Fibroblast of lung (primary cell): ENCODE data around the gene ASIC2. TPM values are rescaled to one million over a fixed set of nuclear protein-coding genes. Genes with fewer than 3 reads are reported as not detected.

Experiments used
- DNase-seq, 2 donors: peaks; one replicate each; pipeline versions ENCODE4 v3.0.0 to v3.0.0-alpha.2; 2010; ENCODE audit warnings: low read depth in 2 of 2
- H2AFZ ChIP-seq: 2 replicates; pipeline ENCODE4 v1.5.1; 2012; ENCODE audit warnings: low read length, control low read depth, inconsistent platforms
- H3K27ac ChIP-seq: 2 replicates; pipeline ENCODE4 v1.5.1; 2011; ENCODE audit warnings: low read length, control low read depth; ENCODE audit not compliant: insufficient read depth
- H3K27me3 ChIP-seq: 2 replicates; pipeline ENCODE4 v1.5.1; 2011; ENCODE audit warnings: mild to moderate bottlenecking, low read length; ENCODE audit not compliant: control insufficient read depth, insufficient read depth
- H3K36me3 ChIP-seq: 2 replicates; pipeline ENCODE4 v1.5.1; 2011; ENCODE audit warnings: low read length; ENCODE audit not compliant: control insufficient read depth, insufficient read depth
- H3K4me1 ChIP-seq: 2 replicates; pipeline ENCODE4 v1.5.1; 2011; ENCODE audit warnings: low read length; ENCODE audit not compliant: control insufficient read depth, insufficient read depth; ENCODE audit errors: extremely low read depth
- H3K4me2 ChIP-seq: 2 replicates; pipeline ENCODE4 v1.5.1; 2011; ENCODE audit warnings: low read length, control low read depth; ENCODE audit not compliant: insufficient read depth; ENCODE audit errors: extremely low read depth
- H3K4me3 ChIP-seq, 4 experiments: fragments of 200-600 bp in 1 of 4; sonication (generic) in 1 of 4; replicated peaks in 1 of 4; 2 replicates each; pipeline ENCODE4 v1.5.1; 2011 to 2016; ENCODE audit warnings: low read length in 4 of 4, low read depth in 3 of 4, mild to moderate bottlenecking in 3 of 4, control low read depth in 2 of 4, inconsistent platforms in 1 of 4, mixed read lengths in 1 of 4; ENCODE audit not compliant: insufficient read depth in 1 of 4; ENCODE audit errors: control extremely low read depth in 1 of 4
- H3K79me2 ChIP-seq: 2 replicates; pipeline ENCODE4 v1.5.1; 2012; ENCODE audit warnings: mild to moderate bottlenecking, low read length, inconsistent platforms; ENCODE audit not compliant: control insufficient read depth, insufficient read depth
- H3K9ac ChIP-seq: 2 replicates; pipeline ENCODE4 v1.5.1; 2011; ENCODE audit warnings: mild to moderate bottlenecking, low read length, control low read depth; ENCODE audit not compliant: insufficient read depth
- H3K9me3 ChIP-seq: 2 replicates; pipeline ENCODE4 v1.5.1; 2012; ENCODE audit warnings: low read depth, low read length; ENCODE audit not compliant: control insufficient read depth, insufficient read depth
- H4K20me1 ChIP-seq: 2 replicates; pipeline ENCODE4 v1.5.1; 2011; ENCODE audit warnings: low read length; ENCODE audit not compliant: control insufficient read depth, insufficient read depth; ENCODE audit errors: extremely low read depth
- EZH2 ChIP-seq: IDR thresholded peaks from 2 replicates; pipeline ENCODE4 v1.5.1; 2012; ENCODE audit warnings: low read length, control low read depth, mild to moderate bottlenecking; ENCODE audit errors: missing control alignments
- polyA plus RNA-seq, 2 donors: library from polyadenylated mRNA; depleted of rRNA in 1 of 2; stranded (reverse) in 1 of 2; unstranded in 1 of 2; fragments of >200 nt; gene quantifications; 2 replicates each; pipeline ENCODE4 v1.2.1, GENCODE V29; 2011 to 2012; ENCODE audit warnings: missing spikeins in 1 of 2
- total RNA-seq: library from RNA; depleted of rRNA; stranded (reverse); fragments of >200 nt; gene quantifications from 2 replicates; pipeline ENCODE4 v1.2.1, GENCODE V29; 2014
- TF ChIP-seq, protein P1 (sequence below), 2 donors: IDR thresholded peaks in 1 of 2; conservative IDR thresholded peaks in 1 of 2; 1 replicate in 1 of 2; 2 replicates in 1 of 2; pipeline ENCODE4 v1.5.1; 2011 to 2012; ENCODE audit warnings: low read length in 2 of 2, control low read depth in 1 of 2, inconsistent platforms in 1 of 2, low read depth in 1 of 2, mild to moderate bottlenecking in 1 of 2

The ASIC2 gene
- total and polyA plus RNA-seq, 2 donors (not counting 1 experiment from before 2014, with no cell fraction given): 0.08 to 0.50 TPM

GRCh38 chr17:33151565-33151964 lies 141.5 kb downstream of the ASIC2 start:
- Histone ChIP-seq H3K4me3 (no peak overlapping the region), H4K20me1 (no peaks in the 10 kb centered on the region), H3K9ac (no peak overlapping the region), H3K36me3 (no peaks in the 10 kb centered on the region), H3K9me3 (no peaks in the 10 kb centered on the region), H3K27ac (no peak overlapping the region), H3K4me2 (no peak overlapping the region), H3K79me2 (no peaks in the 10 kb centered on the region), H2AFZ (no peak overlapping the region), H3K4me1 (no peaks in the 10 kb centered on the region), H3K27me3 (no peaks in the 10 kb centered on the region)
- no peak for TF ChIP-seq EZH2
- TF ChIP-seq, protein P1, sequence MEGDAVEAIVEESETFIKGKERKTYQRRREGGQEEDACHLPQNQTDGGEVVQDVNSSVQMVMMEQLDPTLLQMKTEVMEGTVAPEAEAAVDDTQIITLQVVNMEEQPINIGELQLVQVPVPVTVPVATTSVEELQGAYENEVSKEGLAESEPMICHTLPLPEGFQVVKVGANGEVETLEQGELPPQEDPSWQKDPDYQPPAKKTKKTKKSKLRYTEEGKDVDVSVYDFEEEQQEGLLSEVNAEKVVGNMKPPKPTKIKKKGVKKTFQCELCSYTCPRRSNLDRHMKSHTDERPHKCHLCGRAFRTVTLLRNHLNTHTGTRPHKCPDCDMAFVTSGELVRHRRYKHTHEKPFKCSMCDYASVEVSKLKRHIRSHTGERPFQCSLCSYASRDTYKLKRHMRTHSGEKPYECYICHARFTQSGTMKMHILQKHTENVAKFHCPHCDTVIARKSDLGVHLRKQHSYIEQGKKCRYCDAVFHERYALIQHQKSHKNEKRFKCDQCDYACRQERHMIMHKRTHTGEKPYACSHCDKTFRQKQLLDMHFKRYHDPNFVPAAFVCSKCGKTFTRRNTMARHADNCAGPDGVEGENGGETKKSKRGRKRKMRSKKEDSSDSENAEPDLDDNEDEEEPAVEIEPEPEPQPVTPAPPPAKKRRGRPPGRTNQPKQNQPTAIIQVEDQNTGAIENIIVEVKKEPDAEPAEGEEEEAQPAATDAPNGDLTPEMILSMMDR (conservative IDR thresholded peaks at IDR 0.05 in 1 of 2, IDR thresholded peaks at IDR 0.05 in 1 of 2; ENCODE audit: low read depth in 1 of 2, low read length in 2 of 2): no peak
- DNase-seq: no peak

- Histone ChIP-seq H3K27me3 (no peaks in the 10 kb centered on the region), H3K36me3 (no peaks in the 10 kb centered on the region), H3K4me1 (no peaks in the 10 kb centered on the region), H3K27ac (no peak overlapping the region), H3K9ac (no peak overlapping the region), H4K20me1 (no peaks in the 10 kb centered on the region), H3K4me3 (no peak overlapping the region), H3K79me2 (no peaks in the 10 kb centered on the region), H2AFZ (no peak overlapping the region), H3K4me2 (no peak overlapping the region), H3K9me3 (no peaks in the 10 kb centered on the region)
- no peak for TF ChIP-seq EZH2
- TF ChIP-seq, protein P1 (conservative IDR thresholded peaks at IDR 0.05 in 1 of 2, IDR thresholded peaks at IDR 0.05 in 1 of 2; ENCODE audit: low read depth in 1 of 2, low read length in 2 of 2): no peak
- no peak for DNase-seq
Measured at GRCh38 chr17:33145941-33146340, 147.2 kb downstream of the ASIC2 start.

DNA sequence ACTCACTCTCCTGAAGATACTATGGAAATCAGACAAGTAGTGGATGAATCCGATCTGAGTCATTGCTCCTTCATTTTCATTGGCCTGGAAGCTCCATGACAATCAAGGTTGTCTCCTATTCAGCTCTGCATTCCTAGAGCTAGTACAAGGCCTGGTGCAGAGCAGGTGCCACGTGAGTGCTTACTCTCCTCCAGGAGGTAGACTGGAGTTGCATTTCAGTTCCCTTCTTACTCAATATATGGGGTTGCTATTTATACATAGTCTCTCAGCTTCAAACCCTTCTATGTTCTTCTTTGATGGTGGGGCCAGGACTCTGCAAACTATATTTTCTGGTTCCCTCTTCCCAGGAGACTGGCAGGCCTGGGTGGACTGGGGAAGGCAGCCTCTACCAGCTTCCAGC lies 148.3 kb downstream of the ASIC2 start:
- Histone ChIP-seq H3K27ac (no peak overlapping the region), H2AFZ (no peak overlapping the region), H3K4me2 (no peak overlapping the region), H3K9me3 (no peaks in the 10 kb centered on the region), H3K27me3 (no peaks in the 10 kb centered on the region), H3K9ac (no peak overlapping the region), H3K4me3 (no peak overlapping the region), H3K4me1 (no peaks in the 10 kb centered on the region), H3K79me2 (no peaks in the 10 kb centered on the region), H3K36me3 (no peaks in the 10 kb centered on the region), H4K20me1 (no peaks in the 10 kb centered on the region)
- TF ChIP-seq, protein P1 (conservative IDR thresholded peaks at IDR 0.05 in 1 of 2, IDR thresholded peaks at IDR 0.05 in 1 of 2; ENCODE audit: low read depth in 1 of 2, low read length in 2 of 2): no peak
- TF ChIP-seq EZH2: no peak
- DNase-seq: no peak
